LNCAP (cell line): ENCODE data around the gene KRTAP10-2.

ENCODE experiments used
- CTCF ChIP-seq: fragments of 450-650 bp; IDR thresholded peaks from 2 replicates; pipeline ENCODE4 v1.5.1; 2017; ENCODE audit warnings: mild to moderate bottlenecking

Gene KRTAP10-2

DNA sequence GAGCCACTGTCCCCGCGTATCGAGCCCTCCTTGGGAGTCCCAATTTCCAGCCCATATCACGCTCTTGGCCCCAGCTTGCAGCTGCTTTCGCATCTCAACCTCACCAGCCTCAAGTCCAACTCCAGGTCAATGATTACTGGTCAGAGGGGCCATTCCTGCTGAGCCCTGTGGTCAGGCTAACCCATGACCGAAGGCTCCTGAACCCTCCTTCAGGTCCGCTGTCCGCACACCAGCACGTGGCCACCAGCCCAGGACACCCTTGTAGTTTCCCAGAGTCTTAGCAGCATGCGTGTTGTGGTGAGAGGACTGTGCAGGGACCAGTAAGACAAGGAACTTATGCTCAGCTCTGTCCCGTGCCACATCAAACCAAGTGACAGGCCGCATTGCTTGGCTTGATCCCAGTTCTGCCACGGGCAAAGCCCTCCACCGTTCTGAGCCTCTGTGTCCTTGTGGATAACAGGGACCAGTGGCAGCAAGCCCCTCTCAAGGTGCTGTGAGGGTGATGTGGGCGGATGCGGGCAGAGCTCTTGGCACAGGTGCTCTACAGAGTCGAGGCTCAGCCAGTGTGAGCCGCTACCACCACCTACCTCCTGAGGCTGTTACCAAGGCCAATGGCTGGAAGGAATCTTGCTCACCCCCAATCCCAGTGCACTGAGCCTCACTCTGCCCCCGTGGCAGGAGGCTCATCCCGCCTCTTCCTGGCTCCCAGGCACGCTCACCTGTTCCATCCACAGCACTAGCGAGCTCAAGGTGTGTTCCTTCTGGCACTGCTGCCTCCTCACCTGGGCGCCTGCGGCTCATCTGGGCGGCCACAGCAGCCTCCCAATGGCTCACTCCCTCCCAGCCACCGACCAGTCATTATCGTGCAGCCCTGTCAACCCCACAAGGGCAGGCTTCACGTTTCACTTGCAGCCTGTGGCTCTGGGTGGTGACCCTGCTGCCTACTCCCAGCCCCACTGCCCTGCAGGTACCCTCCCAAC, 31.7 kb downstream of the KRTAP10-2 start:
- TF ChIP-seq CTCF, result no peak

- no peak for TF ChIP-seq CTCF
Measured at GRCh38 chr21:44518686-44519085, 32.6 kb downstream of the KRTAP10-2 start.

DNA sequence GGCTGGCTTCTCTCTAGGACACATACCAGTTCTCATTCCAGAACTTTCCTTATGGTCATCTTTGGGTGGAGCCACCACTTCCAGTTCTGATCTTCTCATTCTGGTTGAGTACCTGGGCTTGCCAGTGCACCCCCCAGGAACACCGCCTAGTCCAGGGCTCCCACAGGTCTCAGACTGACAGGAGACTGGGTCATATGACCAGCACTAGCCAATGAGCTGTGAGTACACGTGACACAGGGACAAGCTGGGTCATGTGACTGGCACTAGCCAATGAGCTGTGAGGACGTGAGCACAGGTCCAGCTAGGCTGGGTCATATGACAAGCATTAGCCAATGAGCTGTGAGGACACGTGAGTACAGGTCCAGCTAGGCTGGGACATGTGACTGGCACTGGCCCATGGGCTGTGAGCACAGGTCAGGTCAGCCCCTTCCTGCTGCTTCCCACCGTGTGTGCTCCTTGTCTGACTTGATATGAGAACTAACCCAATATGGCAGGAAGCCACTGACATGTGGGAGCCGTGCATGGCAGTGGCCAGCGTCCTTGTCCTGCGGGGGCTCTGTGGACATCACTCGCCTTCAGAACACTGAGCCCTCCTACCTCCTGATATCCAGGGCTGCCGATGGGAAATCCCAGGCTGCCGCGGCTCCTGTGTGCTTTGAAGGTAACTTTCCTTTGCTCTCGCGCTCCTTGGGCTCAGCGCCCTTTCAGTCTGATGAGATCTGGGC, 34.0 kb downstream of the KRTAP10-2 start:
- no peak for TF ChIP-seq CTCF

- TF ChIP-seq CTCF, result no peak
Measured at GRCh38 chr21:44516828-44517174, 34.5 kb downstream of the KRTAP10-2 start.

GRCh38 chr21:44516342-44516741, 35.0 kb downstream of the KRTAP10-2 start:
- TF ChIP-seq CTCF, result no peak

GRCh38 chr21:44515359-44516165, 35.7 kb downstream of the KRTAP10-2 start:
- TF ChIP-seq CTCF, result no peak

GRCh38 chr21:44514746-44515358, 36.5 kb downstream of the KRTAP10-2 start:
- no peak for TF ChIP-seq CTCF
